Tibial nerve (tissue), 4 donors: ENCODE results near the gene CDH12.

Source experiments
- EP300 ChIP-seq, 2 donors: sonication (generic); formaldehyde crosslinking; IDR thresholded peaks; one replicate each; pipeline ENCODE4 v1.6.1; 2017; ENCODE audit warnings: antibody characterized with exemption in 2 of 2, mild to moderate bottlenecking in 1 of 2
- POLR2A ChIP-seq, 2 donors: fragments of 450-650 bp; IDR thresholded peaks; one replicate each; pipeline ENCODE4 v1.6.1; 2017; ENCODE audit warnings: antibody characterized with exemption in 2 of 2, mild to moderate bottlenecking in 2 of 2, moderate library complexity in 2 of 2
- TF ChIP-seq, protein P1 (sequence below), 5 experiments: fragments of 200-600 bp in 3 of 5; fragments of 450-650 bp in 2 of 5; sonication (generic) in 3 of 5; IDR thresholded peaks; one replicate each; pipeline ENCODE4 v1.5.1; 2016 to 2019; ENCODE audit warnings: antibody characterized with exemption in 5 of 5, mild to moderate bottlenecking in 3 of 5, moderate library complexity in 2 of 5

DNA sequence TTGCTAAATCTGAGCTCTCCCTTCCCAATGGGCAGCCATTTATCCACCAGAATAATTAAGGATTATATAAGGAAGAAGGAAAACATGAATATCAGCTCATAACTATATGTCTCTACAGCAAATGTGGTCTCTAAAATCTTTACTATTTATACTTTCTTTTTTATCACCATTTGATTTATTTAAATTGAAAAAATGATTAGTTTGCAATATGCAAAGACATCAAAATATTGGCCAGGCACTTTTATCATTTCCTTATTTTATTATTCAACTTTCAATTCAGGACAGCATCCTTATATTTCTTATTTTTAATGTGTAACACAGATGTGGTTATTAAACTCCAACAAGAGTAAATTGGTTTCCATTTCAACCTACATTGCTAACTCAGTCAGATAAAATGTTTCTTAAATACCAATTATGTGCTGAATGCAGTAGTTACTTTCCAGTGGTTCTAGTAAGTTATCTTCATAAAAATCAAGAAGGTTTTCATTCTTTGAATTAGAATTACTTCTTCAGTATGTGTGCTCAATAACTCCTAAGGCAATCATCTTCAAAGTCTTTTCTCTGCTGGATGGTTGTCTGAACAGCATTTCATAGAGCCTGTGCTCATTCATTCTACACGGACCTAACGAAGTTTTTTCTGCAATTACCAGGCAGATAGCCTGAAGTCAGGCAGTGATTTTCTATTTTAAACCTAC is 1148.0 kb downstream of the CDH12 start:
- TF ChIP-seq POLR2A (IDR thresholded peaks at IDR 0.05), result no peak
- TF ChIP-seq EP300 (IDR thresholded peaks at IDR 0.05), result no peak
- TF ChIP-seq, protein P1, sequence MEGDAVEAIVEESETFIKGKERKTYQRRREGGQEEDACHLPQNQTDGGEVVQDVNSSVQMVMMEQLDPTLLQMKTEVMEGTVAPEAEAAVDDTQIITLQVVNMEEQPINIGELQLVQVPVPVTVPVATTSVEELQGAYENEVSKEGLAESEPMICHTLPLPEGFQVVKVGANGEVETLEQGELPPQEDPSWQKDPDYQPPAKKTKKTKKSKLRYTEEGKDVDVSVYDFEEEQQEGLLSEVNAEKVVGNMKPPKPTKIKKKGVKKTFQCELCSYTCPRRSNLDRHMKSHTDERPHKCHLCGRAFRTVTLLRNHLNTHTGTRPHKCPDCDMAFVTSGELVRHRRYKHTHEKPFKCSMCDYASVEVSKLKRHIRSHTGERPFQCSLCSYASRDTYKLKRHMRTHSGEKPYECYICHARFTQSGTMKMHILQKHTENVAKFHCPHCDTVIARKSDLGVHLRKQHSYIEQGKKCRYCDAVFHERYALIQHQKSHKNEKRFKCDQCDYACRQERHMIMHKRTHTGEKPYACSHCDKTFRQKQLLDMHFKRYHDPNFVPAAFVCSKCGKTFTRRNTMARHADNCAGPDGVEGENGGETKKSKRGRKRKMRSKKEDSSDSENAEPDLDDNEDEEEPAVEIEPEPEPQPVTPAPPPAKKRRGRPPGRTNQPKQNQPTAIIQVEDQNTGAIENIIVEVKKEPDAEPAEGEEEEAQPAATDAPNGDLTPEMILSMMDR (IDR thresholded peaks at IDR 0.05), result no peak
